BE2C (cell line): ENCODE data around the gene HAX1.
"Not testable (repeated sequence)": the region's sequence is repeated elsewhere in the genome, so short reads cannot be mapped to it uniquely, and the experiment has no call there.

ENCODE experiments used
- DNase-seq: peaks from one replicate; pipeline ENCODE4 v3.0.0-alpha.2; 2020
- H3K27me3 ChIP-seq: fragments of 250-450 bp; sonication (Bioruptor Pico); 2 replicates; pipeline ENCODE4 v1.5.1; 2020; ENCODE audit warnings: mild to moderate bottlenecking
- H3K36me3 ChIP-seq: fragments of 250-450 bp; sonication (Bioruptor Pico); 2 replicates; pipeline ENCODE4 v1.5.1; 2020; ENCODE audit warnings: mild to moderate bottlenecking
- H3K4me1 ChIP-seq: fragments of 250-450 bp; sonication (Bioruptor Pico); 2 replicates; pipeline ENCODE4 v1.5.1; 2020
- H3K4me3 ChIP-seq: 2 replicates; pipeline ENCODE4 v1.5.1; 2011; ENCODE audit warnings: low read depth, low read length
- H3K9me3 ChIP-seq: fragments of 250-450 bp; sonication (Bioruptor Pico); 2 replicates; pipeline ENCODE4 v1.5.1; 2020
- TF ChIP-seq, protein P1 (sequence below): IDR thresholded peaks from 2 replicates; pipeline ENCODE4 v1.5.1; 2012; ENCODE audit warnings: mild to moderate bottlenecking, low read depth, low read length

HAX1 gene

DNA sequence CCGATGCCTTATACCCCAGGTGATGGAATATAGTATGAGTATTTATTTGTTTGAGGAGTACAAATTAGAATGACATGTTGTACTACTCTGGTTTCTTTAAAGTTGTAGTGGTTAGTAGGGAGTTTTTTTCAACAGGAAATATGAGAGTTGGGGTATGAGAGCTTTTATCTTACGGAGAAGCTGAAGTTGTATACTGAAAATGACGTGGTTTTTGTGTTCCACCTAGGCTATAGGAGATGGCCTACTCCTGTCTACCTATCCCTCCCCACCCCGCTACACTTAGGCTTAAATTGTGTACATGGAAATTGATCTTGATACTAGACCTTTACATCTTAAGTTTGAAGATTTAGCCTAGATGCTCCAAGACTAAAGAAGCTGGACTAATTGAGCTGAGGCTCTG is 6.8 kb upstream of the HAX1 start:
- Histone ChIP-seq H3K9me3 (no peaks in the 10 kb centered on the region), H3K27me3 (no peaks in the 10 kb centered on the region), H3K4me1 (no peaks in the 10 kb centered on the region; the same call in 1 of the 2 replicates), H3K36me3 (peaks cover 71% of the 10 kb centered on the region), H3K4me3 (no peak overlapping the region)
- no peak for DNase-seq
- TF ChIP-seq, protein P1, sequence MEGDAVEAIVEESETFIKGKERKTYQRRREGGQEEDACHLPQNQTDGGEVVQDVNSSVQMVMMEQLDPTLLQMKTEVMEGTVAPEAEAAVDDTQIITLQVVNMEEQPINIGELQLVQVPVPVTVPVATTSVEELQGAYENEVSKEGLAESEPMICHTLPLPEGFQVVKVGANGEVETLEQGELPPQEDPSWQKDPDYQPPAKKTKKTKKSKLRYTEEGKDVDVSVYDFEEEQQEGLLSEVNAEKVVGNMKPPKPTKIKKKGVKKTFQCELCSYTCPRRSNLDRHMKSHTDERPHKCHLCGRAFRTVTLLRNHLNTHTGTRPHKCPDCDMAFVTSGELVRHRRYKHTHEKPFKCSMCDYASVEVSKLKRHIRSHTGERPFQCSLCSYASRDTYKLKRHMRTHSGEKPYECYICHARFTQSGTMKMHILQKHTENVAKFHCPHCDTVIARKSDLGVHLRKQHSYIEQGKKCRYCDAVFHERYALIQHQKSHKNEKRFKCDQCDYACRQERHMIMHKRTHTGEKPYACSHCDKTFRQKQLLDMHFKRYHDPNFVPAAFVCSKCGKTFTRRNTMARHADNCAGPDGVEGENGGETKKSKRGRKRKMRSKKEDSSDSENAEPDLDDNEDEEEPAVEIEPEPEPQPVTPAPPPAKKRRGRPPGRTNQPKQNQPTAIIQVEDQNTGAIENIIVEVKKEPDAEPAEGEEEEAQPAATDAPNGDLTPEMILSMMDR: no peak

DNA sequence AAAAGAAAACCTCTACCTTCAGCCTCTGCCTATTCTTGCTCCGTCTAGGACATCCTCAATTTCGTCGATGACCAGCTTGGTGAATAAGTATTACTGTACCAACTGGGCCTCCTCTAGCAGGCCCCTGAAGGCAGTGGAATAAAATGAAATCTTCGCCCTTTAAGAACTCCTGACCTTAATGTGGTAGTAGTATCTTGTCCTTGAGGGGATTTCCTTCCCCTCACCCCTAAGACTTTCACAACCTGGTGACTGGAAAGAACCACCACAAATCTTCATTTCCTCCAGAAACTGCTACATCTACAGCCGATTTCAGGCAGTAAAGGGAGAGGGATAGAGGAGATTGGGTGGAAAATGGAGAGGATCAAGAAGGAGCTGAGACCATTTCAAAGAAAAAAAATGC is 1.6 kb upstream of the HAX1 start:
- no peaks in the 10 kb centered on the region for H3K27me3 ChIP-seq
- no peak overlapping the region for H3K4me3 ChIP-seq
- TF ChIP-seq, protein P1: no peak
- DNase-seq: no peak
- peaks cover 40% of the 10 kb centered on the region for H3K36me3 ChIP-seq
- no peaks in the 10 kb centered on the region for H3K4me1 ChIP-seq
- no peaks in the 10 kb centered on the region for H3K9me3 ChIP-seq

DNA sequence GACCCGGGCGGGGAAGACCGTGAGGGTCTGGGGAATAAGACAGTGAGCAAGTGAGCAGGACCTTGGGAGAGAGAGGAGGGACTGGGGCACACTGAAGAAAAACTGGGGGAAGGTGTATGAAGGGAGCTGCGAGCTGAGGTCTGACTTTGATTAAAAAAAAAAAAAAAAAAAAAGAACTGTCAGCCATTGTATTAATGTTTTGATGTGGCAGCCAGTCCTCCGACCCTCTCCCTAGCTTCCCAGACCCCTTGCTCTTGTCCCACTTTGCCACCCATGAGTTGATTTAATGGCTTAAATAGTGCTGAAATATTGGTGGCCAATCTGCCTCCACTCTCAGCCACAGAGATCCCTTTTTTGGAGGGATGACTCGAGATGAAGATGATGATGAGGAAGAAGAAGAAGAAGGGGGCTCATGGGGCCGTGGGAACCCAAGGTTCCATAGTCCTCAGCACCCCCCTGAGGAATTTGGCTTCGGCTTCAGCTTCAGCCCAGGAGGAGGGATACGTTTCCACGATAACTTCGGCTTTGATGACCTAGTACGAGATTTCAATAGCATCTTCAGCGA is 652 bp downstream of the HAX1 start:
- no peaks in the 10 kb centered on the region for H3K9me3 ChIP-seq
- no peak for DNase-seq
- H3K36me3 ChIP-seq: peaks cover 25% of the 10 kb centered on the region
- peak overlapping the region; percentile 99 for H3K4me3 ChIP-seq
- H3K27me3 ChIP-seq: no peaks in the 10 kb centered on the region
- no peaks in the 10 kb centered on the region for H3K4me1 ChIP-seq
- TF ChIP-seq, protein P1: no peak

DNA sequence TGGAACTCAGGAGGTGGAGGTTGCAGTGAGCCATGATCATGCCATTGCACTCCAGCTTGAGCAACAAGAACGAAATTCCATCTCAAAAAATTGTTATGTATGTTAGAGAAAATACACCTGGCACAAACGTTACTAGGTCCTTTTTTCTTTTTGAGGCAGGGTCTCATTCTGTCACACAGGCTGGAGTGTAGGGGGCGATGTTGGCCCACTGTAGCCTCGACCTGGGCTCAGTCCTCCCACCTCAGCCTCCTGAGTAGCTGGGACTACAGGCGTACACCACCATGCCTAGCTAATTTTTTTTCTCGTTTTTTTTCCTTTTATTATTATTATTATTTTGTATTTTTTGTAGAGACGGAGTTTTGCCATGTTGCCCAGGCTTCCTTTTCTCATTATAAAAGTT is 4.4 kb downstream of the HAX1 start:
- Histone ChIP-seq H3K36me3 (peaks cover 8% of the 10 kb centered on the region), H3K27me3 (no peaks in the 10 kb centered on the region), H3K4me1 (no peaks in the 10 kb centered on the region), H3K9me3 (no peaks in the 10 kb centered on the region), H3K4me3 (no peak overlapping the region)
- peak; percentile 59 for DNase-seq
- TF ChIP-seq, protein P1: peak; percentile 64

DNA sequence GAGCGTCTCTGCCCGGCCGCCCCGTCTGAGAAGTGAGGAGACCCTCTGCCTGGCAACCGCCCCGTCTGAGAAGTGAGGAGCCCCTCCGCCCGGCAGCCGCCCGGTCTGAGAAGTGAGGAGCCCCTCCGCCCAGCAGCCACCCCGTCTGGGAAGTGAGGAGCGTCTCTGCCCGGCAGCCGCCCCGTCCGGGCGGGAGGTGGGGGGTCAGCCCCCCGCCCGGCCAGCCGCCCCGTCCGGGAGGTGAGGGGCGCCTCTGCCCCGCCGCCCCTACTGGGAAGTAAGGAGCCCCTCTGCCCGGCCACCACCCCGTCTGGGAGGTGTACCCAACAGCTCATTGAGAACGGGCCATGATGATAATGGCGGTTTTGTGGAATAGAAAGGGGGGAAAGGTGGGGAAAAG is 15.2 kb downstream of the HAX1 start:
- not testable (repeated sequence) for H3K27me3 ChIP-seq, H3K4me1 ChIP-seq, H3K9me3 ChIP-seq, H3K4me3 ChIP-seq, DNase-seq, H3K36me3 ChIP-seq

DNA sequence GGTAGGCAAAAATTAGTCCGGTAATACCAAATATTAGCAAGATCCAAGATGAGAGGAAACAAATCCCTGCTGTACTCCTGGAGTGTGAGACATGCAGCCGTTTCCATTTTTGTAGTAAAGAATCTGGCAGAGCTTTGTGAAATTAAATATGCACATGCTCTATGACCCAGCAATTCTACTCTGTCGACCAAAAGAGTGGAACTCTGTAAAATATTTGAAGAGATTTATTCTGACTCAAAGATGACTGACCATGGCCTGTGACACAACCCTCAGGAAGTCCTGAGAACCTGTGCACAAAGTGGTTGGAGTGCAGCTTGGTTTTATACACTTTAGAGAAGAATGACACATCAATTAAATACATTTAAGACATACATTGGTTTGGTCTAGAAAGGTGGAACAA is 16.2 kb downstream of the HAX1 start:
- Histone ChIP-seq H3K9me3 (no peaks in the 10 kb centered on the region), H3K4me1 (no peaks in the 10 kb centered on the region; the same call in 1 of the 2 replicates), H3K4me3 (no peak overlapping the region), H3K36me3 (no peaks in the 10 kb centered on the region), H3K27me3 (no peaks in the 10 kb centered on the region)
- no peak for DNase-seq
- TF ChIP-seq, protein P1: no peak

DNA sequence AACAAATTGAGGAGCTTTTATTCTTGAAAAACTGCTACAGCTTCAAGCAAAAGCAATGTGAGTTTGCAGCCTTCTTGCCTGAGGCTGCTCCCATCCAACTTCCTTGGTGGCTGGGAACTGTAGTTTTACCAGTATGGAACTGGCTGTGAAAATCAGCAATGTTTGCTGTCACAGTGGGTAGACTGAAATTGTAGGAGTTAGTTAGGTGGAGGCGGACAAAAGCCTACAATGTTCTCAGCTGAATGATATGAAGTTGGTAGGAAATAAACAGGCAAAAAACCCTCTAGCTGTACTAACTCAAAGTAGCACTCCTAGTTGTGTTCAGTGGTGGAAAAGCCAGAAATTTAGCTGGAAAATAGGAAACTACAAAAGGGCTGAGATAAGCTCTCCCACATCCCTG is 18.5 kb downstream of the HAX1 start:
- no peaks in the 10 kb centered on the region for H3K27me3 ChIP-seq
- no peaks in the 10 kb centered on the region; the same call in 1 of the 2 replicates for H3K4me1 ChIP-seq
- no peak for DNase-seq
- no peak overlapping the region for H3K4me3 ChIP-seq
- H3K36me3 ChIP-seq: no peaks in the 10 kb centered on the region
- H3K9me3 ChIP-seq: peaks cover 3% of the 10 kb centered on the region; the same call in 1 of the 2 replicates
- TF ChIP-seq, protein P1: no peak
